GM19035 (cell line): ENCODE data around the gene NTF4.
"Not testable (repeated sequence)": the region's sequence is repeated elsewhere in the genome, so short reads cannot be mapped to it uniquely, and the experiment has no call there.

Experiments used
- ATAC-seq: cut with Tn5 transposase; IDR thresholded peaks from one replicate; pipeline ENCODE4 v1.9.1; 2021; ENCODE audit not compliant: unreplicated experiment

NTF4 gene

GRCh38 chr19:49024233-49024632 lies 40.4 kb downstream of the NTF4 start, which contains the start of gene CGB3:
TSS of gene CGB3 (minus strand) at chr19:49024333. CDS start at chr19:49023971, 362 bp downstream.
- ATAC-seq, result not testable (repeated sequence)

- no peak for ATAC-seq
Measured at GRCh38 chr19:49022116-49022515, 42.5 kb downstream of the NTF4 start.

GRCh38 chr19:49020931-49021895 lies 43.4 kb downstream of the NTF4 start:
- ATAC-seq, result no peak

GRCh38 chr19:49020342-49020741 lies 44.3 kb downstream of the NTF4 start:
- no peak for ATAC-seq

- peak; percentile 49 for ATAC-seq
Measured at GRCh38 chr19:49019242-49019932, 45.2 kb downstream of the NTF4 start.

- not testable (repeated sequence) for ATAC-seq
Measured at GRCh38 chr19:49018388-49019241, 46.0 kb downstream of the NTF4 start.

- peak; percentile 43 for ATAC-seq
Measured at GRCh38 chr19:49017666-49018351, 46.8 kb downstream of the NTF4 start.

- ATAC-seq, result no peak
Measured at GRCh38 chr19:49017041-49017665, 47.5 kb downstream of the NTF4 start, which contains the start of gene LHB. TSS of gene LHB (minus strand) at chr19:49017091. CDS start at chr19:49017081, 10 bp downstream.

- ATAC-seq, result no peak
Measured at GRCh38 chr19:49016067-49016839, 48.4 kb downstream of the NTF4 start.

GRCh38 chr19:49014870-49015255 lies 49.8 kb downstream of the NTF4 start:
- no peak for ATAC-seq

- no peak for ATAC-seq
Measured at GRCh38 chr19:49014123-49014869, 50.3 kb downstream of the NTF4 start.

GRCh38 chr19:49011194-49011593 lies 53.4 kb downstream of the NTF4 start:
- ATAC-seq, result no peak
